ENCODE measurements around the gene AR. TPM values are rescaled to one million over a fixed set of nuclear protein-coding genes. Genes with fewer than 3 reads are reported as not detected.

Gene AR
- total RNA-seq, 2 donors from 2014 or later = 0.67 to 0.98 TPM

GRCh38 chrX:67673741-67674274, 130.0 kb downstream of the AR start:
- intact Hi-C loops (cut with DNase I) = no loop called here
- Histone ChIP-seq H3K27ac (no peak overlapping the region), H3K4me3 (no peak overlapping the region), H3K4me1 (no peaks in the 10 kb centered on the region), H3K36me3 (no peaks in the 10 kb centered on the region), H3K9ac (ENCODE audit: low read depth in 2 of 2, low read length in 2 of 2) (no peak overlapping the region), H3K9me3 (no peaks in the 10 kb centered on the region), H3K27me3 (no peaks in the 10 kb centered on the region)
- TF ChIP-seq CTCF (IDR thresholded peaks at IDR 0.05) = no peak
- DNase-seq = no peak

- no peak overlapping the region for H3K4me3 ChIP-seq
- intact Hi-C loops (cut with DNase I) = no loop called here
- no peak for TF ChIP-seq CTCF (IDR thresholded peaks at IDR 0.05)
These were observed 130.9 kb downstream of the AR start for GRCh38 chrX:67674741-67675140.

GRCh38 chrX:67684136-67684535, 140.3 kb downstream of the AR start:
- intact Hi-C loops (cut with DNase I) = no loop called here
- Histone ChIP-seq H3K27ac (no peak overlapping the region), H3K4me1 (no peaks in the 10 kb centered on the region), H3K27me3 (no peaks in the 10 kb centered on the region), H3K4me3 (no peak overlapping the region), H3K36me3 (no peaks in the 10 kb centered on the region), H3K9me3 (peaks cover 7% of the 10 kb centered on the region), H3K9ac (ENCODE audit: low read depth in 2 of 2, low read length in 2 of 2) (no peak overlapping the region)
- TF ChIP-seq CTCF (IDR thresholded peaks at IDR 0.05) = no peak
- DNase-seq = no peak

More at GRCh38 chrX:67674741-67675140, 130.9 kb downstream of the AR start:
- no peaks in the 10 kb centered on the region for H3K9me3 ChIP-seq
- DNase-seq = no peak
- H3K4me1 ChIP-seq = no peaks in the 10 kb centered on the region
- no peak overlapping the region for H3K9ac ChIP-seq (ENCODE audit: low read depth in 2 of 2, low read length in 2 of 2)
- no peaks in the 10 kb centered on the region for H3K27me3 ChIP-seq
- no peaks in the 10 kb centered on the region for H3K36me3 ChIP-seq
- no peak overlapping the region for H3K27ac ChIP-seq

GRCh38 chrX:67692246-67692645, 148.4 kb downstream of the AR start:
- DNase-seq = no peak
- H3K27me3 ChIP-seq = no peaks in the 10 kb centered on the region
- no peaks in the 10 kb centered on the region for H3K9me3 ChIP-seq
- no peak for TF ChIP-seq CTCF (IDR thresholded peaks at IDR 0.05)
- no peak overlapping the region for H3K9ac ChIP-seq (ENCODE audit: low read depth in 2 of 2, low read length in 2 of 2)
- H3K36me3 ChIP-seq = no peaks in the 10 kb centered on the region
- no peaks in the 10 kb centered on the region for H3K4me1 ChIP-seq
- intact Hi-C loops (cut with DNase I) = loop anchor here (10.0 kb wide), 1 partner anchor 137 kb away; no protein-coding TSS in a partner anchor
- no peak overlapping the region for H3K4me3 ChIP-seq
- H3K27ac ChIP-seq = no peak overlapping the region

- Histone ChIP-seq H3K27me3 (peaks cover 6% of the 10 kb centered on the region), H3K9ac (ENCODE audit: low read depth in 2 of 2, low read length in 2 of 2) (no peak overlapping the region), H3K9me3 (no peaks in the 10 kb centered on the region), H3K4me3 (no peak overlapping the region), H3K36me3 (no peaks in the 10 kb centered on the region), H3K27ac (no peak overlapping the region), H3K4me1 (no peaks in the 10 kb centered on the region)
- TF ChIP-seq CTCF (IDR thresholded peaks at IDR 0.05) = no peak
- intact Hi-C loops (cut with DNase I) = loop anchor here (10.0 kb wide), 1 partner anchor 139 kb away; no protein-coding TSS in a partner anchor
- no peak for DNase-seq
These were observed 150.1 kb downstream of the AR start for GRCh38 chrX:67693928-67694327.

Data from colonic mucosa (tissue), 4 donors.